Effector memory CD8-positive, alpha-beta T cell (primary cell): ENCODE data around the gene MTCL1.

Experiments
- ATAC-seq: fragments of 150-1000 bp; cut with Tn5 transposase; replicated peaks from 2 replicates; pipeline ENCODE4 v1.10.0; 2021; ENCODE audit warnings: mild to moderate bottlenecking, moderate library complexity
- DNase-seq, 3 experiments: peaks; one replicate each; pipeline ENCODE4 v3.0.0; 2021
- H3K27ac Mint-ChIP-seq, 2 donors: one replicate each; pipeline ENCODE4 v1.8.0; 2022; ENCODE audit warnings: mild to moderate bottlenecking in 2 of 2, mixed read lengths in 2 of 2, moderate library complexity in 2 of 2
- H3K27me3 Mint-ChIP-seq, 2 donors: one replicate each; pipeline ENCODE4 v1.8.0; 2022; ENCODE audit warnings: mixed read lengths in 2 of 2
- H3K36me3 Mint-ChIP-seq: one replicate; pipeline ENCODE4 v1.8.0; 2022; ENCODE audit warnings: mild to moderate bottlenecking, moderate library complexity, mixed read lengths; ENCODE audit not compliant: insufficient read depth
- H3K4me1 Mint-ChIP-seq, 2 donors: one replicate each; pipeline ENCODE4 v1.8.0; 2022; ENCODE audit warnings: low read depth in 2 of 2, mixed read lengths in 2 of 2
- H3K4me3 Mint-ChIP-seq, 2 donors: one replicate each; pipeline ENCODE4 v1.8.0; 2022; ENCODE audit warnings: mild to moderate bottlenecking in 2 of 2, mixed read lengths in 2 of 2, moderate library complexity in 2 of 2
- H3K9me3 Mint-ChIP-seq, 2 donors: one replicate each; pipeline ENCODE4 v1.8.0; 2022; ENCODE audit warnings: mixed read lengths in 2 of 2

MTCL1 gene

GRCh38 chr18:8868779-8869415, 163.5 kb downstream of the MTCL1 start:
- Mint-ChIP-seq H3K9me3 (no peaks in the 10 kb centered on the region), H3K4me1 (no peaks in the 10 kb centered on the region), H3K4me3 (no peak overlapping the region), H3K27me3 (peaks cover 21 to 43% of the 10 kb centered on the region in 2 donors), H3K36me3 (no peaks in the 10 kb centered on the region), H3K27ac (peak overlapping the region in 1 of 2 donors; percentile 55)
- ATAC-seq: no peak
- DNase-seq: no peak

DNA sequence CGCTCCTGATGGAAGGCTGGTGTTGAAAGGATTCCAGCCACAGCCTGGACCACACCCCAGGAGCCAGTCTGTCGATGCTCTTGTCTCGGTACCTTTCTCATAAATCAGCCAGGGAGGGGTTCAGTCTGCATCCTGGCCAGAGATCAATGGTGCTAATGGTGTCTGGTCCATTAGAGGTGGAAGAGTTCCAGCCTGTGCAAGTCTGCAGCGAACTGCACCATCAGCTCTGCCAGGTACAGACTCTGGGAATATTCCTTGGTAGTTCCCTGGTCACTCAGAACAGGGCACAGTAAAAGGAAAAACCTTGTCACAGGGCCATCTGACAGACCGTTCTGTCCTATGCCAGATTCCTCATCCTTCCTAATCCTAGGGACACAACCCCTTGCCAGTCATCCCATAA, 164.3 kb downstream of the MTCL1 start:
- Mint-ChIP-seq H3K4me3 (no peak overlapping the region), H3K9me3 (no peaks in the 10 kb centered on the region), H3K4me1 (no peaks in the 10 kb centered on the region), H3K27ac (no peak overlapping the region), H3K27me3 (peaks cover 29 to 43% of the 10 kb centered on the region in 2 donors), H3K36me3 (no peaks in the 10 kb centered on the region)
- DNase-seq: no peak
- no peak for ATAC-seq

DNA sequence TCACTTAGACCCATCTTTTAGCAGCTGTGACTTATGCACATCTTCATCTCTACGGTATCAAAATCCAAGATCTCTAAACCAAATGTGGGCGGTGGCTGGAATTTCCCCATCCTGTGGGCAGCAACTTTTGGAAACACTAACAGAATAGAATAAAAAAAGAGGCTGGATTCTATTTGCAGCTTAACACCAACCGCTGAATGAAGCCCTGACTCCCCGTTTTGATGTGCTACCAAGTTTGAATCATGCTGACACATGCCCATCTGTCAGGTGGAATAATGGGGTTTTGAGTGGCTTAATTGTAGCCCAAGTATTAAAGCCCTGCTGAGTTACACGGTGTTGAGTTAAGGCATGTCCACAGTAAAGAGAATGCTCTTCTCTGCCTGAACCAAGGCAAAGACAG, 165.2 kb downstream of the MTCL1 start:
- Mint-ChIP-seq H3K4me1 (no peaks in the 10 kb centered on the region), H3K36me3 (no peaks in the 10 kb centered on the region), H3K27ac (no peak overlapping the region), H3K4me3 (no peak overlapping the region), H3K9me3 (no peaks in the 10 kb centered on the region), H3K27me3 (peaks cover 31 to 47% of the 10 kb centered on the region in 2 donors)
- no peak for ATAC-seq
- DNase-seq: no peak

- ATAC-seq: no peak
- peaks cover 31 to 57% of the 10 kb centered on the region in 2 donors for H3K27me3 Mint-ChIP-seq
- H3K9me3 Mint-ChIP-seq: no peaks in the 10 kb centered on the region
- no peak for DNase-seq
- H3K36me3 Mint-ChIP-seq: no peaks in the 10 kb centered on the region
- no peak overlapping the region for H3K4me3 Mint-ChIP-seq
- no peaks in the 10 kb centered on the region for H3K4me1 Mint-ChIP-seq
- no peak overlapping the region for H3K27ac Mint-ChIP-seq
Measured at GRCh38 chr18:8871489-8871888, 166.1 kb downstream of the MTCL1 start.

DNA sequence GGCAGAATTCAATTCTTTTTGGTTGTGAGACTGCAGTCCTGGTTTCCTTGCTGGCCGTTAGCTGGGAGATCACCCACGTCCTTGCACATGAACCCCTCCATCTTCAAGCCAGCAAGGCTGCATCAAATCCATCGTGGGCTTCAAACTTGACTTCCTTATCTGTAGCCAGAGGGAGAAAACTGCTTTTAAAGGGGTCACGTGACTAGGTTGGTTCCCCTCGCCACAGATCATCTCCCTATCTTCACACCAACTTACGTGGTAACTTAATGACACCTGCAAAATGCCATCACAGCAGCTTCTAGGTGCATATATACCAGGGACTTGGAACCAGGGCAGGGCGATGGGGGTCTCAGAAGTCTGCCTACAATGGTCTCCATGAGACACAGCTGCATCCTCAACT, 169.5 kb downstream of the MTCL1 start:
- H3K4me1 Mint-ChIP-seq: no peaks in the 10 kb centered on the region
- H3K27ac Mint-ChIP-seq: no peak overlapping the region
- no peak for DNase-seq
- no peak for ATAC-seq
- H3K4me3 Mint-ChIP-seq: no peak overlapping the region
- peaks cover 27 to 31% of the 10 kb centered on the region in 2 donors for H3K27me3 Mint-ChIP-seq
- no peaks in the 10 kb centered on the region for H3K9me3 Mint-ChIP-seq
- H3K36me3 Mint-ChIP-seq: no peaks in the 10 kb centered on the region

DNA sequence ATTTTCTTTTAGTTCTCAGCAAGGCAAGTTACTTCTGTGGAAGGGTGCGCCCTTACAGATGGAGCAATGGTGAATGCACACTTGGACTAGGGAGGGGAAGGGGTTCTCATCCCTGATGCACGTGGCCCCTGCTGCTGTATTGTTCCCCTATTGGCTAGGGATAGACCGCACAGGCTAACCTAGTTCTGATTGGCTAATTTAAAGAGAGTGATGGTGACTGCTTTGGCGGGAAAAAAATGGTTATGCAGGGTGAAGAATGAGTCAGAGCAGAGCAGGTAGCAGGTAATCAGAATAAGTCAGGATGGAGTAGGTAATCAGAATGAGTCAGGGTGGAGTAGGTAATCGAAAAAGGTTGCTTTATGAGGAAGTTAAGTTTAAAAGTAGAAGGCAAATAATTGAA, 171.5 kb downstream of the MTCL1 start:
- DNase-seq: no peak
- no peak for ATAC-seq
- Mint-ChIP-seq H3K36me3 (no peaks in the 10 kb centered on the region), H3K27ac (no peak overlapping the region), H3K27me3 (peaks cover 21 to 35% of the 10 kb centered on the region in 2 donors), H3K4me3 (no peak overlapping the region), H3K4me1 (no peaks in the 10 kb centered on the region), H3K9me3 (peaks cover 0 to 6% of the 10 kb centered on the region in 2 donors)

GRCh38 chr18:8881103-8881502, 175.7 kb downstream of the MTCL1 start:
- Mint-ChIP-seq H3K36me3 (no peaks in the 10 kb centered on the region), H3K27ac (no peak overlapping the region), H3K4me3 (no peak overlapping the region), H3K27me3 (peaks cover 5 to 22% of the 10 kb centered on the region in 2 donors), H3K4me1 (no peaks in the 10 kb centered on the region), H3K9me3 (peaks cover 0 to 10% of the 10 kb centered on the region in 2 donors)
- ATAC-seq (no peak), DNase-seq (no peak)
